Astrocyte of the spinal cord (primary cell): ENCODE data around the gene CCDC88C.

Experiments used
- DNase-seq: peaks from one replicate; pipeline ENCODE4 v3.0.0; 2011; ENCODE audit warnings: low read depth, low spot score
- H3K4me3 ChIP-seq: 2 replicates; pipeline ENCODE4 v1.5.1; 2011; ENCODE audit warnings: low read depth, mild to moderate bottlenecking, low read length, moderate library complexity
- in situ Hi-C: cut with HindIII; loops from 2 replicates; pipeline ENCODE4 v1.10.0; 2017; ENCODE audit warnings: low sequenced_read_pairs
- TF ChIP-seq, protein P1 (sequence below): IDR thresholded peaks from 2 replicates; pipeline ENCODE4 v1.5.1; 2012; ENCODE audit warnings: low read depth, mild to moderate bottlenecking, low read length, inconsistent platforms

CCDC88C gene

DNA sequence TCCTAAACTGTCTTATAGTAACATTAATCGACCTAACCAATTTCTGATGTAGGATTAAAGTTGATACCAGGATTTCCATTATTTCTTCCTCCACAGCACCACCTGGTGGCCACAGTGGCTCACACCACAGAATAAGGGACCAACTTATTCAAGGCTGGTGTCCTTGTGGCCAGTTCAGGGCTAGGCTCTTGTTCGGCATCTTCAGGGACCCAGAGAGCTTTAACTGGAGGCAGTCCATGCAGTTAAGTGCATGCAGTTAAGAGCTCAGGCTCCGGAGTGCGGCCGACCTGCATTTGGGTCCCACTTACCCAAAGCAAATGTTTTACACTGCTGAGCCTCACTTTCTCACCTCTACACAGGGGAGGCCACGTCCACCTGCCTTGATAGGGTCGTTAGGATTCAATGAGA, 131.1 kb downstream of the CCDC88C start:
- DNase-seq = peak; percentile 71
- H3K4me3 ChIP-seq = no peak overlapping the region
- in situ Hi-C loops = no loop called here
- TF ChIP-seq, protein P1, sequence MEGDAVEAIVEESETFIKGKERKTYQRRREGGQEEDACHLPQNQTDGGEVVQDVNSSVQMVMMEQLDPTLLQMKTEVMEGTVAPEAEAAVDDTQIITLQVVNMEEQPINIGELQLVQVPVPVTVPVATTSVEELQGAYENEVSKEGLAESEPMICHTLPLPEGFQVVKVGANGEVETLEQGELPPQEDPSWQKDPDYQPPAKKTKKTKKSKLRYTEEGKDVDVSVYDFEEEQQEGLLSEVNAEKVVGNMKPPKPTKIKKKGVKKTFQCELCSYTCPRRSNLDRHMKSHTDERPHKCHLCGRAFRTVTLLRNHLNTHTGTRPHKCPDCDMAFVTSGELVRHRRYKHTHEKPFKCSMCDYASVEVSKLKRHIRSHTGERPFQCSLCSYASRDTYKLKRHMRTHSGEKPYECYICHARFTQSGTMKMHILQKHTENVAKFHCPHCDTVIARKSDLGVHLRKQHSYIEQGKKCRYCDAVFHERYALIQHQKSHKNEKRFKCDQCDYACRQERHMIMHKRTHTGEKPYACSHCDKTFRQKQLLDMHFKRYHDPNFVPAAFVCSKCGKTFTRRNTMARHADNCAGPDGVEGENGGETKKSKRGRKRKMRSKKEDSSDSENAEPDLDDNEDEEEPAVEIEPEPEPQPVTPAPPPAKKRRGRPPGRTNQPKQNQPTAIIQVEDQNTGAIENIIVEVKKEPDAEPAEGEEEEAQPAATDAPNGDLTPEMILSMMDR = peak; percentile 80

DNA sequence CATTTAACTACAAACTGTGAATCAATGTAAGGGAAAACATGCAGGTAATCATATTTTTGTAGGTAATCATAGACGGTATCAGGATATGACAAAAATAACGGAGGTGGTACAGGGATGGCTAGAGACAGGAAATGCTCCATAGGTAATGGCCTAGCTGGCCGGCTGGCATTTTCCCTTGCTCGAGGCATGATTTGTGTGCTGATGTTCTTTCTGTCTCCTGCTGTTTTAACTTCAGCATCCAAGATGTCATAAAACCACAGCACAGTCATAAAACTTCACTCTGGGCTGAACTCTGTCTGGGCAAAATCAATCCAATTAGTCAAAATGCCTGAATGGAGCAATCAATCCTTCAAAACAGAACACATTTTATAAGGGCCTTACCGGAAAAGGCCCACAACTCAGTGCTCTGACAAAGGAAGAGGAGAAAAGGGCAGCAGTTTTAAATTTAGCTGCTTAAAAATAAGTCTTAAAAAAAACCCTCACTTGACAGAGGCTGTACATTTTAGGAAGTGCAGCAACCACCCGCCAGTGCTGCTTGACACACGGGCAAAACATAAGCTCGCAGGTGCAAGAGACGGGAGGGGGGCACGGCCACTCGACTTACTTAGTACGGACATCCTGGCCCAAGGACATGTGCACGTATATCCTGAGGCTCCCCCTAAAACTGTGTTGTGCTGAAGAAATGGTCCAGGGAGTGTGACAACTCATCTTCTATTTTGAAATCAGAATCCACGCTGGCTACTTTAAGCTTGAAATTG, 132.7 kb downstream of the CCDC88C start:
- in situ Hi-C loops = no loop called here
- TF ChIP-seq, protein P1 = no peak
- no peak overlapping the region for H3K4me3 ChIP-seq
- peak; percentile 43 for DNase-seq

DNA sequence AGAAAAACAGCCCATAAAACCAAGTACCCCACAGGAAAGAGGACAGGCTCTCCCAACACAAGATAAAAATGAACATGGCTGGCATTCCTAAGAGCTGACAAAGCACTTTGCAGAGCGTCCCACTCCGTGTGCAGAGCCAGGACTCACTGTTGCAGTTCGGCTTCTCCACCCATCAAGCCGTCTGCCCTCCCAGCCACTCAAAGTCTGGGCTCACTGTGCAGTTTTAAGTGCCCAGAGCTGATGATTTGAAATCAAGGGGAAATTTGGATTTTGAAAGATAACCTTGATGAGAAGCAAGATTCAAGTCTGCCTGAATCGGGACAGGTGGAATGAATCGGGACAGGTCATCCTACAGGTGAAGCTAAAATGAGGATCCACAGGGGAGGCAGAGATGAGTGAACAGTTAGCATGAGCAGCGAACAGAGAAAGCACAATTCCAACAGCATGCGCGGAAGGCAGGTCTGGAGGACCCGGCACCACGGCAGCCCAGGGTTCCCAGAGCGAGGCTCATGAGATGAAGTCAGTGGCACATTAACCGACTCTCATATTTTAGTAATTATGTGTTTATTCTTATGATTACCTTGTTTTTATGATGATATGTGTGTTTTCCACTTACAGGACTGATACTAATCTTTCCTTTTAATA, 133.4 kb downstream of the CCDC88C start:
- TF ChIP-seq, protein P1 = no peak
- no peak overlapping the region for H3K4me3 ChIP-seq
- peak; percentile 67 for DNase-seq
- in situ Hi-C loops = no loop called here

DNA sequence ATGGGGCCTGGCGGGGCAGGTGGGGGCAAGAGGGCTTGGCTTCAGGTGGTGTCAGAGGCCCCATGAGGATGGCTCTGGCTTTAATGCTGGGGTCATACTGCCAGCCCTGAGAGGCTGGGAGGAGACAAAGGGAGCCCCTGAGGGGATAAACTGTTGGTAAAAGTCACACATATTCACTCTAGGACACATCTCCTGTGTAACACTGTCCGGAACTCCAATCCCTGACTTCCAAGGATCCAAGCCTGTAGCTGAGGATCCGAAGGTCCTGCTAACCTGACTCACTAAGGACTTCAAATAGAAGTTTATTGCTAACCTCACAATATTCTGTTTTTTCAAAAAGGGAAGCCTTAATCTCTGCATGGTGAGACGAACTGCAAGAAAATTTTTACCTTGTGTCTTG, 134.0 kb downstream of the CCDC88C start:
- TF ChIP-seq, protein P1 = no peak
- no peak for DNase-seq
- in situ Hi-C loops = no loop called here
- no peak overlapping the region for H3K4me3 ChIP-seq

DNA sequence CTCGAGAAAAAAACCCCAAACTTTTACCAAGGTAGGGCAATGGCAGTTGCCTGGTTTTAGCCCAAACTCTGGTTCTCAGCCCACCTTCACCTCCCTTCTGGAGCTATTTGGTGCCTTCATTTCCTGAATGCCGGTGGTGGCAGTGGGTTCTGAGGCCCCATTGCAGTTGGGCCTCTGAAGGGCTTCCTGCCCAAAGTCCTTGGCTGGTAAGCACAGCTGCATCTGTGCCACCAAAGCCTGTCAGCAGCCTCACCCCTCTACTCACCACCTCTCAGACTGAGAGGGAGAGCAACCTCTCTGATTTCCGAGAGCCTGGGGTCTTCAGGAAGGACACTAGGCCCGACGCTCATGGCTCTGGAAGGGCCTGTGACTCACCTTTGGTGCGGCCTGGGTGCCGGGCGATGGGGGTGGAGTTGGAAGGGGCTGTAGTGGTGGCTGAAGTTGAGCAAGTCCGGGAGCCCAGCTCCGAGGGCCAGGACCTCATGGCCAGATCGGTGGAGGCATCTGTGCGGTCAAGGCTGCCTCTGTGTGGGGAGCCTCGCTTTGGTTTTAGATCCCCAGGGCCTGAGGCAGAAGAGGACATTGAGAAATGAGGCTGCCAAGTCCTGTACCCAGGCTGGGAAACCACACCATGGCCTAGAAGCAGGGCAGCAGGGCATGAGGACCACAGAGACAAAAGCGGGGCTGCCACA, 134.5 kb downstream of the CCDC88C start:
- no peak overlapping the region for H3K4me3 ChIP-seq
- DNase-seq = no peak
- TF ChIP-seq, protein P1 = no peak
- in situ Hi-C loops = no loop called here

DNA sequence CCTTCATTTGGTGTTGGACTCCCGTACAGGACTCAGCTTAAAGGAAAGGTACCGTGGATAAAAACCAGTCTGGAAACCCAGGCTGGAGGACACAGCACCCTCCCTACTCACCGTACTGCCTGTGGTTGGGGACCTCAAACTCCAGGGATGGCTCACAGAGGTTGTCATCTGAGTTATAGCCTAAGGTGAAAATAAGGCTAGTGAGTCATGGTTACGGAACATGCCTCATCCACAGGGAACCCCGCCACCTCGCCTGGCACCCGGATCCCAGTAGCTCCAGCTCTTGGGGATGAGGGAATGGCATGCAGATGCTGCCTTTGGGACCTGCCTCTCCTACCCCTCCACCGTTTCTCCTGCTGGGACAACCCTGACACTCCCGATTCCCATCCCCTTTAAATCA, 136.3 kb downstream of the CCDC88C start:
- TF ChIP-seq, protein P1 = no peak

More for the DNA sequence above, 136.3 kb downstream of the CCDC88C start:
- H3K4me3 ChIP-seq = no peak overlapping the region
- DNase-seq = peak; percentile 42
- in situ Hi-C loops = no loop called here
